ENCODE measurements around the gene ANKRD49.

DNA sequence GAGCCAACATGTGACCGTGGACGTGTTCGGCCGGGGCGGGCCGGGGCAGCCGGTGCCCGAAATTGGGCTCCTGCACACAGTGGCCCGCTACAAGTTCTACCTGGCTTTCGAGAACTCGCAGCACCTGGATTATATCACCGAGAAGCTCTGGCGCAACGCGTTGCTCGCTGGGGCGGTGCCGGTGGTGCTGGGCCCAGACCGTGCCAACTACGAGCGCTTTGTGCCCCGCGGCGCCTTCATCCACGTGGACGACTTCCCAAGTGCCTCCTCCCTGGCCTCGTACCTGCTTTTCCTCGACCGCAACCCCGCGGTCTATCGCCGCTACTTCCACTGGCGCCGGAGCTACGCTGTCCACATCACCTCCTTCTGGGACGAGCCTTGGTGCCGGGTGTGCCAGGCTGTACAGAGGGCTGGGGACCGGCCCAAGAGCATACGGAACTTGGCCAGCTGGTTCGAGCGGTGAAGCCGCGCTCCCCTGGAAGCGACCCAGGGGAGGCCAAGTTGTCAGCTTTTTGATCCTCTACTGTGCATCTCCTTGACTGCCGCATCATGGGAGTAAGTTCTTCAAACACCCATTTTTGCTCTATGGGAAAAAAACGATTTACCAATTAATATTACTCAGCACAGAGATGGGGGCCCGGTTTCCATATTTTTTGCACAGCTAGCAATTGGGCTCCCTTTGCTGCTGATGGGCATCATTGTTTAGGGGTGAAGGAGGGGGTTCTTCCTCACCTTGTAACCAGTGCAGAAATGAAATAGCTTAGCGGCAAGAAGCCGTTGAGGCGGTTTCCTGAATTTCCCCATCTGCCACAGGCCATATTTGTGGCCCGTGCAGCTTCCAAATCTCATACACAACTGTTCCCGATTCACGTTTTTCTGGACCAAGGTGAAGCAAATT, 51.7 kb downstream of the ANKRD49 start:
- TF ChIP-seq FOXM1 (IDR thresholded peaks at IDR 0.05; ENCODE audit: borderline replicate concordance, low read depth) (no peak), CEBPB (IDR thresholded peaks at IDR 0.05) (no peak), EP300 (IDR thresholded peaks at IDR 0.05; ENCODE audit: borderline replicate concordance) (no peak), TAF1 (IDR thresholded peaks at IDR 0.05; ENCODE audit: low read depth) (no peak)
- TF ChIP-seq, protein P1, sequence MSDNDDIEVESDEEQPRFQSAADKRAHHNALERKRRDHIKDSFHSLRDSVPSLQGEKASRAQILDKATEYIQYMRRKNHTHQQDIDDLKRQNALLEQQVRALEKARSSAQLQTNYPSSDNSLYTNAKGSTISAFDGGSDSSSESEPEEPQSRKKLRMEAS (IDR thresholded peaks at IDR 0.05): no peak
